ENCODE measurements around the gene STK17B.

- TF ChIP-seq EZH2 (IDR thresholded peaks at IDR 0.05; ENCODE audit: low read depth, unreplicated experiment) (no peak), CTCF (conservative IDR thresholded peaks at IDR 0.05; ENCODE audit: low read depth in 2 of 2) (no peak), POLR2AphosphoS5 (IDR thresholded peaks at IDR 0.05; ENCODE audit: low read depth) (no peak), REST (IDR thresholded peaks at IDR 0.05; ENCODE audit: unreplicated experiment) (no peak), EZH2phosphoT487 (IDR thresholded peaks at IDR 0.05; ENCODE audit: unreplicated experiment) (no peak), ETS1 (IDR thresholded peaks at IDR 0.05) (no peak), CREB1 (CRISPR knock-in tag; IDR thresholded peaks at IDR 0.05; ENCODE audit: low read depth) (no peak), STAT1 (IDR thresholded peaks at IDR 0.05; ENCODE audit: unreplicated experiment) (no peak)
These were observed 51.5 kb downstream of the STK17B start for GRCh38 chr2:196119926-196120325.

All from GM23338 (cell line).